Common myeloid progenitor, CD34-positive (primary cell): ENCODE measurements around the gene WWC1.

ENCODE experiments used
- CTCF ChIA-PET: fragments of 350-600 bp; sonication (Branson Sonifier 250); formaldehyde crosslinking; loops from one replicate; lab custom pipeline; 2021; ENCODE audit warnings: antibody characterized with exemption; lab: Charles Lee
- POLR2A ChIA-PET: fragments of 350-600 bp; sonication (Branson Sonifier 250); formaldehyde crosslinking; loops from one replicate; lab custom pipeline; 2021; ENCODE audit warnings: antibody characterized with exemption; lab: Charles Lee
- DNase-seq, 3 donors: peaks; one replicate each; pipeline versions ENCODE4 v3.0.0 to v3.0.0-alpha.2; 2013
- H3K27ac ChIP-seq, 2 experiments: 1 replicate in 1 of 2; 2 replicates in 1 of 2; pipeline ENCODE4 v1.7.0; 2013; ENCODE audit warnings: inconsistent platforms in 2 of 2, low read length in 2 of 2, mild to moderate bottlenecking in 2 of 2, low read depth in 1 of 2, moderate library complexity in 1 of 2; ENCODE audit not compliant: severe bottlenecking in 2 of 2, insufficient read depth in 1 of 2, poor library complexity in 1 of 2
- H3K27me3 ChIP-seq, 5 experiments: replicated peaks in 2 of 5; 1 replicate in 3 of 5; 2 replicates in 2 of 5; pipeline versions ENCODE4 v1.6.1 to v1.7.0; 2013; ENCODE audit warnings: low read length in 4 of 5, mild to moderate bottlenecking in 2 of 5, moderate library complexity in 2 of 5, inconsistent platforms in 1 of 5; ENCODE audit not compliant: insufficient read depth in 5 of 5, control insufficient read depth in 4 of 5
- H3K36me3 ChIP-seq, 4 experiments: 1 replicate in 2 of 4; 2 replicates in 2 of 4; pipeline versions ENCODE4 v1.6.1 to v1.7.0; 2013; ENCODE audit warnings: low read length in 3 of 4, control low read depth in 1 of 4, mild to moderate bottlenecking in 1 of 4; ENCODE audit not compliant: control insufficient read depth in 4 of 4, insufficient read depth in 4 of 4
- H3K4me1 ChIP-seq, 4 experiments: 1 replicate in 3 of 4; 2 replicates in 1 of 4; pipeline versions ENCODE4 v1.6.1 to v1.7.1; 2013; ENCODE audit warnings: low read length in 3 of 4, mild to moderate bottlenecking in 3 of 4, control low read depth in 1 of 4, inconsistent platforms in 1 of 4, moderate library complexity in 1 of 4; ENCODE audit not compliant: control insufficient read depth in 4 of 4, insufficient read depth in 4 of 4; ENCODE audit errors: control extremely low read depth in 1 of 4
- H3K4me3 ChIP-seq, 7 experiments: 1 replicate in 4 of 7; 2 replicates in 3 of 7; pipeline versions ENCODE4 v1.5.1 to v1.7.0; 2013; ENCODE audit warnings: mild to moderate bottlenecking in 7 of 7, low read length in 6 of 7, moderate library complexity in 6 of 7, inconsistent platforms in 2 of 7, low read depth in 2 of 7, control low read depth in 1 of 7; ENCODE audit not compliant: insufficient read depth in 4 of 7, control insufficient read depth in 1 of 7; ENCODE audit errors: extremely low read depth in 1 of 7
- H3K9me3 ChIP-seq, 5 experiments: 1 replicate in 4 of 5; 2 replicates in 1 of 5; pipeline versions ENCODE4 v1.6.1 to v1.7.1; 2013; ENCODE audit warnings: low read length in 4 of 5, mild to moderate bottlenecking in 2 of 5, inconsistent platforms in 1 of 5, low read depth in 1 of 5, moderate library complexity in 1 of 5; ENCODE audit not compliant: control insufficient read depth in 4 of 5, insufficient read depth in 2 of 5; ENCODE audit errors: control extremely low read depth in 1 of 5
- WGBS: methylation state at CpG from one replicate; pipeline ENCODE4 v1.1.5; 2013; ENCODE audit not compliant: insufficient coverage; 5-methylcytosine and 5-hydroxymethylcytosine counted together

WWC1 gene

GRCh38 chr5:168407211-168407610 lies 115.8 kb downstream of the WWC1 start:
- H3K36me3 ChIP-seq, result no peaks in the 10 kb centered on the region
- H3K27ac ChIP-seq, result no peak overlapping the region
- H3K4me1 ChIP-seq, result peaks cover 0 to 12% (median 2%) of the 10 kb centered on the region in 4 experiments
- ChIA-PET POLR2A (no interaction called here), CTCF (no interaction called here)
- no peaks in the 10 kb centered on the region for H3K27me3 ChIP-seq
- H3K4me3 ChIP-seq, result no peak overlapping the region
- WGBS, result 83% methylated on average over 1 of the region's 1 CpG
- no peaks in the 10 kb centered on the region for H3K9me3 ChIP-seq
- DNase-seq, result no peak

GRCh38 chr5:168408561-168409305 lies 117.3 kb downstream of the WWC1 start:
- WGBS, result over 99% methylated on average over 9 of the region's 11 CpGs
- ChIA-PET CTCF (no interaction called here), POLR2A (no interaction called here)
- Histone ChIP-seq H3K27me3 (no peaks in the 10 kb centered on the region), H3K27ac (no peak overlapping the region), H3K4me1 (peaks cover 0 to 12% (median 2%) of the 10 kb centered on the region in 4 experiments), H3K4me3 (no peak overlapping the region), H3K36me3 (no peaks in the 10 kb centered on the region), H3K9me3 (no peaks in the 10 kb centered on the region)
- DNase-seq, result no peak

GRCh38 chr5:168409591-168410458 lies 118.4 kb downstream of the WWC1 start:
- Histone ChIP-seq H3K4me3 (no peak overlapping the region), H3K4me1 (peaks cover 0 to 12% (median 2%) of the 10 kb centered on the region in 4 experiments), H3K36me3 (no peaks in the 10 kb centered on the region), H3K27ac (no peak overlapping the region), H3K9me3 (no peaks in the 10 kb centered on the region), H3K27me3 (no peaks in the 10 kb centered on the region)
- ChIA-PET CTCF (no interaction called here), POLR2A (no interaction called here)
- 52% methylated on average over 6 of the region's 17 CpGs for WGBS
- DNase-seq, result no peak

- H3K36me3 ChIP-seq, result no peaks in the 10 kb centered on the region
- WGBS, result 93% methylated on average over 3 of the region's 3 CpGs
- CTCF ChIA-PET, result no interaction called here
Measured at GRCh38 chr5:168411871-168412270, 120.4 kb downstream of the WWC1 start.

GRCh38 chr5:168413062-168413461 lies 121.6 kb downstream of the WWC1 start:
- DNase-seq, result no peak
- Histone ChIP-seq H3K27ac (no peak overlapping the region), H3K27me3 (no peaks in the 10 kb centered on the region), H3K9me3 (no peaks in the 10 kb centered on the region), H3K4me3 (no peak overlapping the region), H3K36me3 (no peaks in the 10 kb centered on the region), H3K4me1 (peaks cover 0 to 12% (median 2%) of the 10 kb centered on the region in 4 experiments)
- ChIA-PET CTCF (no interaction called here), POLR2A (no interaction called here)
- 94% methylated on average over 2 of the region's 3 CpGs for WGBS

More at GRCh38 chr5:168411871-168412270, 120.4 kb downstream of the WWC1 start:
- H3K27me3 ChIP-seq, result no peaks in the 10 kb centered on the region
- POLR2A ChIA-PET, result no interaction called here
- no peak overlapping the region for H3K27ac ChIP-seq
- H3K4me3 ChIP-seq, result no peak overlapping the region
- H3K4me1 ChIP-seq, result peaks cover 0 to 12% (median 2%) of the 10 kb centered on the region in 4 experiments
- H3K9me3 ChIP-seq, result no peaks in the 10 kb centered on the region
- no peak for DNase-seq

- no peak overlapping the region for H3K27ac ChIP-seq
- H3K36me3 ChIP-seq, result no peaks in the 10 kb centered on the region
- POLR2A ChIA-PET, result no interaction called here
- H3K4me3 ChIP-seq, result no peak overlapping the region
- CTCF ChIA-PET, result no interaction called here
- H3K27me3 ChIP-seq, result no peaks in the 10 kb centered on the region
- H3K9me3 ChIP-seq, result no peaks in the 10 kb centered on the region
- WGBS, result 100% methylated on average over 3 of the region's 3 CpGs
- H3K4me1 ChIP-seq, result peaks cover 0 to 12% (median 2%) of the 10 kb centered on the region in 4 experiments
- DNase-seq, result no peak
Measured at GRCh38 chr5:168413596-168413995, 122.2 kb downstream of the WWC1 start.

DNA sequence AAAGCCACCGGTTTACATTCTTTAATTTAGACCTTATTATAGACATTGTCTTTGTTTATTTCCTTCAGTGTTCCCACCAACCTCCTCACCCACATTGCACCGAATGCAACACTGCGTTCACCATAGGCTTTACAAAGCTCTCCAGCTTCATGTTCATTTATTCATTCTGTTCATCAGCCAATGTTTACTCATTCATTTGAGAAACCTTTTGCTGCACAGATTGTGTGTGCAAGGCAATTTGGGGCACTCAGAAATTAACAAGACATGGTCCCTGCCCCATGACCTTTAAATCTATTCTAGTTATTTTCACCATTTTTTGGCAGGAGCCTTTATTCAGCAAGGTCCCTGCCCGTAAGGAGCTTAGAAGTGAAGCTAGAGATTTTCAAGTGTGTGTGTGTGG lies 124.0 kb downstream of the WWC1 start:
- Histone ChIP-seq H3K4me3 (no peak overlapping the region), H3K4me1 (no peaks in the 10 kb centered on the region), H3K36me3 (no peaks in the 10 kb centered on the region), H3K9me3 (no peaks in the 10 kb centered on the region), H3K27me3 (no peaks in the 10 kb centered on the region), H3K27ac (no peak overlapping the region)
- WGBS, result 96% methylated on average over 3 of the region's 4 CpGs
- ChIA-PET CTCF (interaction anchor here (0.8 kb wide), 1 partner anchor 123 kb away, joined by 4 read pairs; no protein-coding TSS in a partner anchor), POLR2A (no interaction called here)
- DNase-seq, result no peak
